ENCODE measurements around the gene EGFR. TPM values are rescaled to one million over a fixed set of nuclear protein-coding genes. Genes with fewer than 3 reads are reported as not detected.

Gene EGFR
- total and polyA plus RNA-seq, 5 experiments from 2014 or later: not detected

- H3K4me1 Mint-ChIP-seq: no peaks in the 10 kb centered on the region
- H3K9me3 Mint-ChIP-seq: no peaks in the 10 kb centered on the region
- no peak overlapping the region for H3K4me3 Mint-ChIP-seq
- POLR2A ChIA-PET: no interaction called here
- H3K27me3 Mint-ChIP-seq: peaks cover 0 to 16% (median 1%) of the 10 kb centered on the region in 5 donors
- H3K36me3 Mint-ChIP-seq: no peaks in the 10 kb centered on the region
- ATAC-seq (no peak), DNase-seq (no peak)
- no peak overlapping the region for H3K27ac Mint-ChIP-seq
Measured at GRCh38 chr7:55179931-55180682, 161.3 kb downstream of the EGFR start.

GRCh38 chr7:55180963-55181542 lies 162.2 kb downstream of the EGFR start:
- Mint-ChIP-seq H3K4me1 (no peaks in the 10 kb centered on the region), H3K36me3 (no peaks in the 10 kb centered on the region), H3K4me3 (no peak overlapping the region), H3K27ac (no peak overlapping the region), H3K27me3 (peaks cover 0 to 21% (median 1%) of the 10 kb centered on the region in 5 donors), H3K9me3 (no peaks in the 10 kb centered on the region)
- POLR2A ChIA-PET: no interaction called here
- DNase-seq (no peak), ATAC-seq (no peak)

- Mint-ChIP-seq H3K4me1 (no peaks in the 10 kb centered on the region), H3K27ac (no peak overlapping the region), H3K27me3 (peaks cover 0 to 25% (median 1%) of the 10 kb centered on the region in 5 donors), H3K4me3 (no peak overlapping the region), H3K36me3 (no peaks in the 10 kb centered on the region), H3K9me3 (no peaks in the 10 kb centered on the region)
- DNase-seq: no peak
- POLR2A ChIA-PET: no interaction called here
- ATAC-seq: no peak
Measured at GRCh38 chr7:55181762-55182161, 162.9 kb downstream of the EGFR start.

- Mint-ChIP-seq H3K27me3 (peaks cover 0 to 42% (median 10%) of the 10 kb centered on the region in 5 donors), H3K27ac (no peak overlapping the region), H3K4me1 (peaks cover 0 to 3% (median 0%) of the 10 kb centered on the region in 4 donors), H3K36me3 (no peaks in the 10 kb centered on the region), H3K9me3 (peaks cover 0 to 2% (median 0%) of the 10 kb centered on the region in 9 donors), H3K4me3 (no peak overlapping the region)
- POLR2A ChIA-PET: no interaction called here
- DNase-seq (no peak), ATAC-seq (no peak)
Measured at GRCh38 chr7:55183897-55184296, 165.1 kb downstream of the EGFR start.

- H3K36me3 Mint-ChIP-seq: no peaks in the 10 kb centered on the region
- POLR2A ChIA-PET: no interaction called here
- H3K4me1 Mint-ChIP-seq: peaks cover 0 to 3% (median 0%) of the 10 kb centered on the region in 4 donors
- peaks cover 0 to 54% (median 14%) of the 10 kb centered on the region in 5 donors for H3K27me3 Mint-ChIP-seq
- no peak for DNase-seq
- H3K9me3 Mint-ChIP-seq: peaks cover 0 to 2% (median 0%) of the 10 kb centered on the region in 9 donors
- no peak overlapping the region for H3K27ac Mint-ChIP-seq
- H3K4me3 Mint-ChIP-seq: no peak overlapping the region
- no peak for ATAC-seq
Measured at GRCh38 chr7:55185321-55185802, 166.5 kb downstream of the EGFR start.

GRCh38 chr7:55185941-55186609 lies 167.3 kb downstream of the EGFR start:
- Mint-ChIP-seq H3K36me3 (no peaks in the 10 kb centered on the region), H3K4me1 (peaks cover 0 to 3% (median 0%) of the 10 kb centered on the region in 4 donors), H3K9me3 (peaks cover 0 to 2% (median 0%) of the 10 kb centered on the region in 9 donors), H3K4me3 (no peak overlapping the region), H3K27me3 (peaks cover 0 to 54% (median 14%) of the 10 kb centered on the region in 5 donors), H3K27ac (no peak overlapping the region)
- DNase-seq: no peak
- POLR2A ChIA-PET: no interaction called here
- ATAC-seq: no peak

GRCh38 chr7:55187701-55188491 lies 169.1 kb downstream of the EGFR start:
- ATAC-seq: no peak
- no peak overlapping the region for H3K4me3 Mint-ChIP-seq

GRCh38 chr7:55188590-55189138 lies 169.8 kb downstream of the EGFR start:
- POLR2A ChIA-PET: no interaction called here
- no peak overlapping the region for H3K27ac Mint-ChIP-seq
- DNase-seq (no peak), ATAC-seq (no peak)
- H3K4me1 Mint-ChIP-seq: peaks cover 0 to 3% (median 0%) of the 10 kb centered on the region in 4 donors
- H3K9me3 Mint-ChIP-seq: peaks cover 0 to 4% (median 0%) of the 10 kb centered on the region in 9 donors
- H3K4me3 Mint-ChIP-seq: no peak overlapping the region
- no peaks in the 10 kb centered on the region for H3K36me3 Mint-ChIP-seq
- peaks cover 0 to 54% (median 14%) of the 10 kb centered on the region in 5 donors for H3K27me3 Mint-ChIP-seq

More at GRCh38 chr7:55187701-55188491, 169.1 kb downstream of the EGFR start:
- H3K36me3 Mint-ChIP-seq: no peaks in the 10 kb centered on the region
- peaks cover 0 to 3% (median 0%) of the 10 kb centered on the region in 4 donors for H3K4me1 Mint-ChIP-seq
- POLR2A ChIA-PET: no interaction called here
- peaks cover 0 to 4% (median 0%) of the 10 kb centered on the region in 9 donors for H3K9me3 Mint-ChIP-seq
- DNase-seq: no peak
- no peak overlapping the region for H3K27ac Mint-ChIP-seq
- H3K27me3 Mint-ChIP-seq: peaks cover 0 to 54% (median 14%) of the 10 kb centered on the region in 5 donors

- POLR2A ChIA-PET: no interaction called here
- ATAC-seq: no peak
- H3K9me3 Mint-ChIP-seq: peaks cover 0 to 4% (median 0%) of the 10 kb centered on the region in 9 donors
- H3K4me1 Mint-ChIP-seq: peaks cover 0 to 3% (median 0%) of the 10 kb centered on the region in 4 donors
- no peak for DNase-seq
- no peak overlapping the region for H3K27ac Mint-ChIP-seq
- H3K36me3 Mint-ChIP-seq: no peaks in the 10 kb centered on the region
- H3K27me3 Mint-ChIP-seq: peaks cover 0 to 50% (median 14%) of the 10 kb centered on the region in 5 donors
- H3K4me3 Mint-ChIP-seq: no peak overlapping the region
Measured at GRCh38 chr7:55189146-55189766, 170.4 kb downstream of the EGFR start.

GRCh38 chr7:55189878-55190436 lies 171.1 kb downstream of the EGFR start:
- ATAC-seq: no peak
- POLR2A ChIA-PET: no interaction called here
- no peak for DNase-seq
- Mint-ChIP-seq H3K27me3 (peaks cover 0 to 44% (median 14%) of the 10 kb centered on the region in 5 donors), H3K27ac (no peak overlapping the region), H3K9me3 (peaks cover 0 to 4% (median 0%) of the 10 kb centered on the region in 9 donors), H3K4me1 (peaks cover 0 to 3% (median 0%) of the 10 kb centered on the region in 4 donors), H3K4me3 (no peak overlapping the region), H3K36me3 (no peaks in the 10 kb centered on the region)

GRCh38 chr7:55190511-55191160 lies 171.8 kb downstream of the EGFR start:
- Mint-ChIP-seq H3K4me3 (no peak overlapping the region), H3K27me3 (peaks cover 0 to 37% (median 14%) of the 10 kb centered on the region in 5 donors), H3K9me3 (peaks cover 0 to 4% (median 0%) of the 10 kb centered on the region in 9 donors), H3K27ac (no peak overlapping the region), H3K4me1 (peaks cover 0 to 3% (median 0%) of the 10 kb centered on the region in 4 donors), H3K36me3 (no peaks in the 10 kb centered on the region)
- POLR2A ChIA-PET: no interaction called here
- no peak for DNase-seq
- no peak for ATAC-seq

Data from naive thymus-derived CD8-positive, alpha-beta T cell (primary cell).